Lung (tissue), 12 donors: ENCODE results near the gene DCST1. TPM values are rescaled to one million over a fixed set of nuclear protein-coding genes. Genes with fewer than 3 reads are reported as not detected.

Experiments used
- ATAC-seq: fragments of 200-7000 bp; cut with Tn5 transposase; one replicate; pipeline ENCODE4 v1.9.1; 2020; ENCODE audit warnings: moderate number of reproducible peaks; ENCODE audit not compliant: insufficient read depth, low FRiP score
- DNase-seq, 3 donors: peaks; one replicate each; pipeline ENCODE4 v3.0.0-alpha.2; 2013 to 2017
- H3K27ac ChIP-seq, 2 donors: one replicate each; pipeline ENCODE4 v1.5.1; 2013; ENCODE audit warnings: mild to moderate bottlenecking in 2 of 2, moderate library complexity in 2 of 2, control low read depth in 1 of 2, inconsistent platforms in 1 of 2, low read depth in 1 of 2, low read length in 1 of 2
- H3K27me3 ChIP-seq, 3 donors: one replicate each; pipeline ENCODE4 v1.5.1; 2013; ENCODE audit warnings: low read length in 2 of 3; ENCODE audit not compliant: control insufficient read depth in 3 of 3, insufficient read depth in 3 of 3
- H3K36me3 ChIP-seq, 4 donors: one replicate each; pipeline ENCODE4 v1.5.1; 2013; ENCODE audit warnings: low read length in 4 of 4, mild to moderate bottlenecking in 1 of 4, moderate library complexity in 1 of 4; ENCODE audit not compliant: control insufficient read depth in 4 of 4, insufficient read depth in 4 of 4
- H3K4me1 ChIP-seq, 5 donors: one replicate each; pipeline ENCODE4 v1.5.1; 2013; ENCODE audit warnings: low read length in 5 of 5, mild to moderate bottlenecking in 2 of 5, moderate library complexity in 1 of 5; ENCODE audit not compliant: control insufficient read depth in 5 of 5, insufficient read depth in 5 of 5
- H3K4me3 ChIP-seq: one replicate; pipeline ENCODE4 v1.5.1; 2013; ENCODE audit warnings: mild to moderate bottlenecking, control low read depth, moderate library complexity
- H3K9ac ChIP-seq, 2 donors: one replicate each; pipeline ENCODE4 v1.5.1; 2013; ENCODE audit warnings: low read length in 2 of 2, control low read depth in 1 of 2; ENCODE audit not compliant: insufficient read depth in 1 of 2
- H3K9me3 ChIP-seq, 4 donors: one replicate each; pipeline ENCODE4 v1.5.1; 2013; ENCODE audit warnings: low read length in 3 of 4, mild to moderate bottlenecking in 1 of 4, moderate library complexity in 1 of 4; ENCODE audit not compliant: control insufficient read depth in 4 of 4, insufficient read depth in 3 of 4
- WGBS, 2 donors: extraction: QIAGEN DNeasy Blood & Tissue Kit; methylation state at CpG; one replicate each; pipeline ENCODE4 v1.1.7; 2013; 5-methylcytosine and 5-hydroxymethylcytosine counted together
- polyA plus RNA-seq, 2 donors: library from polyadenylated mRNA; stranded (reverse); fragments of 200-250 nt; gene quantifications; one replicate each; pipeline ENCODE4 v1.2.1, GENCODE V29; 2013
- total RNA-seq, 2 donors: library from RNA; depleted of rRNA in 1 of 2; stranded (reverse); fragments of >200 nt in 1 of 2; gene quantifications; one replicate each; pipeline ENCODE4 v1.2.1, GENCODE V29; 2014 to 2021
- TF ChIP-seq, protein P1 (sequence below): IDR thresholded peaks from 2 replicates; pipeline ENCODE4 v1.5.1; 2012; ENCODE audit warnings: mild to moderate bottlenecking; ENCODE audit errors: control extremely low read depth, extremely low read depth
- donor health status: control.
- donor health status: control.
- donor health status: Bipolar disorder and iron deficiency.
- donor health status: healthy.
- donor health status: DM: yes; HTN: yes; CAD: no.

DCST1 gene
- total and polyA plus RNA-seq, 4 donors, result 0.08 to 0.20 TPM; not detected in 2

DNA sequence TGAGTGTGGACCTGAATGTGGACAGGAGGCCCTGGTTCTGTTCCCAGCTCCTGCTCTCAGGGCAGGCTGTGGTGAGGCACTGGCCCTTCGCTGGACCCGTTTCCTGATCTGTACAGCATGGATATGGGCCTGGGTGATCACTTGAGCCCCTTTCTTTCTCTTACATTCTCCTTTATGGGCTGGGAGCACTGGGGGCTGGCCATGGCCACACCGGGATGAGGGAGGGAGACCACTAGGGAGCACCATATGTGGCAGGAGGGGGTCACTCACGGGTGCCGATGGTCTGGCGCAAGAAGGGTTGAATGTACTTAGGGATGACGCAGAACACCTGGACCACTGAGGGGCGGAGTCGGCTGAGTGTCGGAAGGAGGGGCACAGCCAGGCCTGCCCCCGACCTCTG, 2.7 kb upstream of the DCST1 start:
- TF ChIP-seq, protein P1, sequence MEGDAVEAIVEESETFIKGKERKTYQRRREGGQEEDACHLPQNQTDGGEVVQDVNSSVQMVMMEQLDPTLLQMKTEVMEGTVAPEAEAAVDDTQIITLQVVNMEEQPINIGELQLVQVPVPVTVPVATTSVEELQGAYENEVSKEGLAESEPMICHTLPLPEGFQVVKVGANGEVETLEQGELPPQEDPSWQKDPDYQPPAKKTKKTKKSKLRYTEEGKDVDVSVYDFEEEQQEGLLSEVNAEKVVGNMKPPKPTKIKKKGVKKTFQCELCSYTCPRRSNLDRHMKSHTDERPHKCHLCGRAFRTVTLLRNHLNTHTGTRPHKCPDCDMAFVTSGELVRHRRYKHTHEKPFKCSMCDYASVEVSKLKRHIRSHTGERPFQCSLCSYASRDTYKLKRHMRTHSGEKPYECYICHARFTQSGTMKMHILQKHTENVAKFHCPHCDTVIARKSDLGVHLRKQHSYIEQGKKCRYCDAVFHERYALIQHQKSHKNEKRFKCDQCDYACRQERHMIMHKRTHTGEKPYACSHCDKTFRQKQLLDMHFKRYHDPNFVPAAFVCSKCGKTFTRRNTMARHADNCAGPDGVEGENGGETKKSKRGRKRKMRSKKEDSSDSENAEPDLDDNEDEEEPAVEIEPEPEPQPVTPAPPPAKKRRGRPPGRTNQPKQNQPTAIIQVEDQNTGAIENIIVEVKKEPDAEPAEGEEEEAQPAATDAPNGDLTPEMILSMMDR, result no peak
- no peak for ATAC-seq
- Histone ChIP-seq H3K9ac (no peak overlapping the region), H3K27ac (no peak overlapping the region), H3K27me3 (no peaks in the 10 kb centered on the region), H3K4me3 (no peak overlapping the region), H3K4me1 (no peaks in the 10 kb centered on the region), H3K36me3 (no peaks in the 10 kb centered on the region), H3K9me3 (no peaks in the 10 kb centered on the region)
- WGBS, 2 donors, result 83 to 86% methylated on average over 11 of the region's 11 CpGs
- DNase-seq, result no peak

DNA sequence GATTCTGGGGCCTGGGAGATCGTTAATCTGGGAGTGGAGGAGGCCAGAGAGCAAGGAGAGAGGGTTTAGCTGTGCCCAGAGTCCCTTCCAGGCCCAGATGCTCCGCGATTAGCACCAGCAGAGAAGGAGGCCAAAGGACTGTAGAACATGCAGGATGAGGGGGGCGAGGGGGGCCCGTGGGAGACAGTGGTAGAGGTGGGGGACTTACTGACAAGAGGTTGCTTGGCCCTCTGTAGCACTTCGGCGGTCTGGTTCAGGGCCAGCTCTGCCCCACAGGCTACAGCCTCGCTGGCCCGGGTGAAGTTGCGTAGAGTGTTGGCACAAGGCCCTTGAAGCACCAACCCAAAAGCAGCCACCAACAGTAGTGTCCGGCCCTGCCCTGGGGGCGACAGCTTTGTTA, 738 bp upstream of the DCST1 start:
- ATAC-seq (no peak), DNase-seq (no peak)
- Histone ChIP-seq H3K4me1 (peaks cover 0 to 5% (median 0%) of the 10 kb centered on the region in 5 donors), H3K27ac (no peak overlapping the region), H3K36me3 (no peaks in the 10 kb centered on the region), H3K4me3 (no peak overlapping the region), H3K9ac (no peak overlapping the region), H3K9me3 (no peaks in the 10 kb centered on the region), H3K27me3 (no peaks in the 10 kb centered on the region)
- TF ChIP-seq, protein P1, result no peak
- 88 to 94% methylated on average over 12 of the region's 12 CpGs for WGBS, 2 donors

DNA sequence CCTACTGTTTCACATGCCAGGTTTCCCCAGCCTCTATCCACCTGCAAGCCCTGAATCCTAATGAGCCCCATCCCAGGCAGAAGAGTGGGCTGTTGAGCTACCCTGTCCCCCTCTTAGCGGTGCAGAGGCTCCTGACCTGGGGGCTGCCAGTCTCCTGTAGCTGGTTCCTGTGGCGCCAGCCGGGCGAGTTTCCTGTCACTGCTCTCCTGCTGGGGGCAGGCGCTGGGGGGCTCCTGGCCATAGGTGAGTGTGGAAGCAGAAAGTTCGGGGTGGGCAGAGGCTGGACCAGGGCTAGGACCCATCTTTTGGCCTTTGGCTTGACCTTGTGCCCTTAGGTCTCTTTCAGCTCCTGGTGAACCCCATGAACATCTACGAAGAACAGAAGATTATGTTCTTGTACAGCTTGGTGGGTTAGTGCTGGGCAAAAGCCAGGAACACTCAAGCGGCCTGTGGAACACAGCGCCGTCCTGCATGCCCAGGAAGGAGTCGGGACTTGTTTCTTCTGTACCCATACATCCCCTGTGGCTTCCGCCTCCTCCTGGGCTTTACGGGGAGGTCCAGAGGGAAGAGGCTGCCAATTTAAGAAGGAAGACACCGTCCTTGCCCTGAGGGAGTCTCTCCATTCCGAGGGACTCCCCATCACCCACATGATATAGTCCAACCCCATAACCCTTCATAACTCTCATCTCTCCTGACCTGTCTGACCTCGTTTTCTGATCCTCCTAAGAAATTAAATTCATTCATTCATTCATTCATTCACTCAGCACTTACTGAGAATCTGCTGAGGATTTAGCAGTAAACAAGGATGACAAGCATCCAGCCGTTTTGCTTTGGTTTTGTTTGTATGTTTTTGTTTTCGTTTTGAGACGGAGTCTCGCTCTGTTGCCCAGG, 939 bp downstream of the DCST1 start:
- H3K4me1 ChIP-seq, result peaks cover 0 to 5% (median 0%) of the 10 kb centered on the region in 5 donors
- no peak for ATAC-seq
- no peak overlapping the region for H3K9ac ChIP-seq
- DNase-seq, result no peak
- H3K36me3 ChIP-seq, result no peaks in the 10 kb centered on the region
- TF ChIP-seq, protein P1, result no peak
- H3K27me3 ChIP-seq, result no peaks in the 10 kb centered on the region
- no peak overlapping the region for H3K4me3 ChIP-seq
- H3K27ac ChIP-seq, result no peak overlapping the region
- WGBS, 2 donors, result 86 to 89% methylated on average over 19 to 20 of the region's 20 CpGs
- no peaks in the 10 kb centered on the region for H3K9me3 ChIP-seq
